ENCODE measurements around the gene PCNX3.

DNA sequence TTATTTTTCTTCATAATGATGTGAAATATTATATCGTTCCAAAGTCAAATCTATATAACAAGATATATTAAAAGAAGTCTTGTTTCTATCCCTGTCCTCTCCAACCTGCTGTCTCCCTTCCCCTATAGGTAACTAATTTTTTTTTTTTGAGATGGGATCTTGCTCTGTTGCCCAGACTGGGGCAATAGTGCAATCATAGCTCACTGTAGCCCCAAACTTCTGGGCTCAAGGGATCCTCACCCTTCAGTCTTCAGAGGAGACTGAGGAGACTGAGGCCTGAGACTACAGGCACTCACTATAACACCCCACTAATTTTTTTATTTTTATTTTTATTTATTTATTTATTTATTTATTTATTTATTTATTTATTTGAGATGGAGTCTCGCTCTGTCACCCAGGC is 57.4 kb downstream of the PCNX3 start:
- no peak for TF ChIP-seq POLR2A (IDR thresholded peaks at IDR 0.05)
- TF ChIP-seq, protein P1, sequence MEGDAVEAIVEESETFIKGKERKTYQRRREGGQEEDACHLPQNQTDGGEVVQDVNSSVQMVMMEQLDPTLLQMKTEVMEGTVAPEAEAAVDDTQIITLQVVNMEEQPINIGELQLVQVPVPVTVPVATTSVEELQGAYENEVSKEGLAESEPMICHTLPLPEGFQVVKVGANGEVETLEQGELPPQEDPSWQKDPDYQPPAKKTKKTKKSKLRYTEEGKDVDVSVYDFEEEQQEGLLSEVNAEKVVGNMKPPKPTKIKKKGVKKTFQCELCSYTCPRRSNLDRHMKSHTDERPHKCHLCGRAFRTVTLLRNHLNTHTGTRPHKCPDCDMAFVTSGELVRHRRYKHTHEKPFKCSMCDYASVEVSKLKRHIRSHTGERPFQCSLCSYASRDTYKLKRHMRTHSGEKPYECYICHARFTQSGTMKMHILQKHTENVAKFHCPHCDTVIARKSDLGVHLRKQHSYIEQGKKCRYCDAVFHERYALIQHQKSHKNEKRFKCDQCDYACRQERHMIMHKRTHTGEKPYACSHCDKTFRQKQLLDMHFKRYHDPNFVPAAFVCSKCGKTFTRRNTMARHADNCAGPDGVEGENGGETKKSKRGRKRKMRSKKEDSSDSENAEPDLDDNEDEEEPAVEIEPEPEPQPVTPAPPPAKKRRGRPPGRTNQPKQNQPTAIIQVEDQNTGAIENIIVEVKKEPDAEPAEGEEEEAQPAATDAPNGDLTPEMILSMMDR (IDR thresholded peaks at IDR 0.05): no peak
